ENCODE data around the gene TTC14. TPM values are rescaled to one million over a fixed set of nuclear protein-coding genes. Genes with fewer than 3 reads are reported as not detected.

Gene TTC14
- total and polyA plus RNA-seq, 10 of the 15 experiments (the other 5 are each of a cell fraction or from before 2014, with no cell fraction given): 14.0 to 81.5 (median 29.4) TPM

- TF ChIP-seq SKIL (IDR thresholded peaks at IDR 0.05; ENCODE audit: low read depth, poor library complexity, severe bottlenecking) (no peak), DPF2 (IDR thresholded peaks at IDR 0.05) (peak; percentile 61; the same call in 1 of the 2 replicates), POLR2AphosphoS5 (IDR thresholded peaks at IDR 0.05; ENCODE audit: low read length) (peak; percentile 93), RBBP5 (conservative IDR thresholded peaks at IDR 0.05) (no peak), CBFB (IDR thresholded peaks at IDR 0.05; ENCODE audit: low read depth) (peak; percentile 80; the same call in 1 of the 2 replicates), RAD51 (IDR thresholded peaks at IDR 0.05) (no peak), MYC (IDR thresholded peaks at IDR 0.05; ENCODE audit: insufficient read depth, insufficient read length, insufficient replicate concordance, low read length, severe bottlenecking) (no peak), ESRRA (IDR thresholded peaks at IDR 0.05; ENCODE audit: low read length) (no peak), BMI1 (IDR thresholded peaks at IDR 0.05; ENCODE audit: borderline replicate concordance) (0 out of 2 replicates have a peak, but pooled peaks have one; percentile 25), NKRF (conservative IDR thresholded peaks at IDR 0.05) (peak; percentile 70), NR2F1 (conservative IDR thresholded peaks at IDR 0.05) (0 out of 2 replicates have a peak, but pooled peaks have one; percentile 27), SIN3A (IDR thresholded peaks at IDR 0.05; ENCODE audit: low read depth, low read length) (peak; percentile 35; the same call in 1 of the 2 replicates)
- TF ChIP-seq, protein P1, sequence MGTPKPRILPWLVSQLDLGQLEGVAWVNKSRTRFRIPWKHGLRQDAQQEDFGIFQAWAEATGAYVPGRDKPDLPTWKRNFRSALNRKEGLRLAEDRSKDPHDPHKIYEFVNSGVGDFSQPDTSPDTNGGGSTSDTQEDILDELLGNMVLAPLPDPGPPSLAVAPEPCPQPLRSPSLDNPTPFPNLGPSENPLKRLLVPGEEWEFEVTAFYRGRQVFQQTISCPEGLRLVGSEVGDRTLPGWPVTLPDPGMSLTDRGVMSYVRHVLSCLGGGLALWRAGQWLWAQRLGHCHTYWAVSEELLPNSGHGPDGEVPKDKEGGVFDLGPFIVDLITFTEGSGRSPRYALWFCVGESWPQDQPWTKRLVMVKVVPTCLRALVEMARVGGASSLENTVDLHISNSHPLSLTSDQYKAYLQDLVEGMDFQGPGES (IDR thresholded peaks at IDR 0.05): no peak
- TF ChIP-seq, protein P2, sequence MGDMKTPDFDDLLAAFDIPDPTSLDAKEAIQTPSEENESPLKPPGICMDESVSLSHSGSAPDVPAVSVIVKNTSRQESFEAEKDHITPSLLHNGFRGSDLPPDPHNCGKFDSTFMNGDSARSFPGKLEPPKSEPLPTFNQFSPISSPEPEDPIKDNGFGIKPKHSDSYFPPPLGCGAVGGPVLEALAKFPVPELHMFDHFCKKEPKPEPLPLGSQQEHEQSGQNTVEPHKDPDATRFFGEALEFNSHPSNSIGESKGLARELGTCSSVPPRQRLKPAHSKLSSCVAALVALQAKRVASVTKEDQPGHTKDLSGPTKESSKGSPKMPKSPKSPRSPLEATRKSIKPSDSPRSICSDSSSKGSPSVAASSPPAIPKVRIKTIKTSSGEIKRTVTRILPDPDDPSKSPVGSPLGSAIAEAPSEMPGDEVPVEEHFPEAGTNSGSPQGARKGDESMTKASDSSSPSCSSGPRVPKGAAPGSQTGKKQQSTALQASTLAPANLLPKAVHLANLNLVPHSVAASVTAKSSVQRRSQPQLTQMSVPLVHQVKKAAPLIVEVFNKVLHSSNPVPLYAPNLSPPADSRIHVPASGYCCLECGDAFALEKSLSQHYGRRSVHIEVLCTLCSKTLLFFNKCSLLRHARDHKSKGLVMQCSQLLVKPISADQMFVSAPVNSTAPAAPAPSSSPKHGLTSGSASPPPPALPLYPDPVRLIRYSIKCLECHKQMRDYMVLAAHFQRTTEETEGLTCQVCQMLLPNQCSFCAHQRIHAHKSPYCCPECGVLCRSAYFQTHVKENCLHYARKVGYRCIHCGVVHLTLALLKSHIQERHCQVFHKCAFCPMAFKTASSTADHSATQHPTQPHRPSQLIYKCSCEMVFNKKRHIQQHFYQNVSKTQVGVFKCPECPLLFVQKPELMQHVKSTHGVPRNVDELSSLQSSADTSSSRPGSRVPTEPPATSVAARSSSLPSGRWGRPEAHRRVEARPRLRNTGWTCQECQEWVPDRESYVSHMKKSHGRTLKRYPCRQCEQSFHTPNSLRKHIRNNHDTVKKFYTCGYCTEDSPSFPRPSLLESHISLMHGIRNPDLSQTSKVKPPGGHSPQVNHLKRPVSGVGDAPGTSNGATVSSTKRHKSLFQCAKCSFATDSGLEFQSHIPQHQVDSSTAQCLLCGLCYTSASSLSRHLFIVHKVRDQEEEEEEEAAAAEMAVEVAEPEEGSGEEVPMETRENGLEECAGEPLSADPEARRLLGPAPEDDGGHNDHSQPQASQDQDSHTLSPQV (IDR thresholded peaks at IDR 0.05): no peak
- TF ChIP-seq, protein P3, sequence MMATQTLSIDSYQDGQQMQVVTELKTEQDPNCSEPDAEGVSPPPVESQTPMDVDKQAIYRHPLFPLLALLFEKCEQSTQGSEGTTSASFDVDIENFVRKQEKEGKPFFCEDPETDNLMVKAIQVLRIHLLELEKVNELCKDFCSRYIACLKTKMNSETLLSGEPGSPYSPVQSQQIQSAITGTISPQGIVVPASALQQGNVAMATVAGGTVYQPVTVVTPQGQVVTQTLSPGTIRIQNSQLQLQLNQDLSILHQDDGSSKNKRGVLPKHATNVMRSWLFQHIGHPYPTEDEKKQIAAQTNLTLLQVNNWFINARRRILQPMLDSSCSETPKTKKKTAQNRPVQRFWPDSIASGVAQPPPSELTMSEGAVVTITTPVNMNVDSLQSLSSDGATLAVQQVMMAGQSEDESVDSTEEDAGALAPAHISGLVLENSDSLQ (IDR thresholded peaks at IDR 0.05): peak; percentile 56
- TF ChIP-seq, protein P4, sequence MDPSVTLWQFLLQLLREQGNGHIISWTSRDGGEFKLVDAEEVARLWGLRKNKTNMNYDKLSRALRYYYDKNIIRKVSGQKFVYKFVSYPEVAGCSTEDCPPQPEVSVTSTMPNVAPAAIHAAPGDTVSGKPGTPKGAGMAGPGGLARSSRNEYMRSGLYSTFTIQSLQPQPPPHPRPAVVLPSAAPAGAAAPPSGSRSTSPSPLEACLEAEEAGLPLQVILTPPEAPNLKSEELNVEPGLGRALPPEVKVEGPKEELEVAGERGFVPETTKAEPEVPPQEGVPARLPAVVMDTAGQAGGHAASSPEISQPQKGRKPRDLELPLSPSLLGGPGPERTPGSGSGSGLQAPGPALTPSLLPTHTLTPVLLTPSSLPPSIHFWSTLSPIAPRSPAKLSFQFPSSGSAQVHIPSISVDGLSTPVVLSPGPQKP (IDR thresholded peaks at IDR 0.05; ENCODE audit: low read depth, low read length): peak; percentile 83
Observed at GRCh38 chr3:180601688-180602666, at the start of gene TTC14 (continued).
